SKM-1 treated with dmso at 0.1 percent for 144 hours (cell line): ENCODE results near the gene DRICH1.
"Not testable (repeated sequence)": the region's sequence is repeated elsewhere in the genome, so short reads cannot be mapped to it uniquely, and the experiment has no call there.

ENCODE experiments used
- DNase-seq: peaks from one replicate; lab custom pipeline; 2025; ENCODE audit not compliant: unreplicated experiment; lab: John Stamatoyannopoulos, UW

DRICH1 gene, protein sequence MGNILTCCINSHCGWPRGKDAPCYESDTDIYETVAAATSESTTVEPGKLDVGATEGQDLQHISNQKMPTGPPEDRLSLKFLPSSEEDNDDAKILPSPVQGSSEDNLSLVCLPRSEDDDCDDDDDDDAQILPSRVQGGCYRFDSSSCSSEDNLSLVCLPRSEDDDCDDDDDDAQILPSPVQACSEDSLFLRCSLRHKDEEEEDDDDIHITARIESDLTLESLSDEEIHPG

DNA sequence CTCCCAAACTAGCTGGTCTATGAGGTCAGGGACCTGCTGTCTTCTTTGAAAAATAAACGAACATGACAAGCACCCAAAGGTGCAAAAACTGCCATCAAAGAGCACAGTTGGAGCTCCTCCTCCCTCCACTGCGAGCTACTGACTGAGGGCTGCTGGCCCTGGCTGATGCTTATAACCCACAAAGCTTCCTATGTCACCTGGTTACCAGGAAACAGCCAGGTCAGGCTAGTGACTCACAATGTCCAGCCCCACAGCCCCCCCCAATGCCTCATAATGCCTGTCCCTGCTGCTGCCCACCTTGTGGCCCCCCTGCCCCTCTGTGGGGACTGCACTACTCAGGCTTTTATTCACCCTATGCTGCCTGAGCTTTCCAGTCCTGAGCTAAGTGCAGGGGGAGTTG is at the start of gene DRICH1:
TSS of gene DRICH1 (minus strand) at position 144 of the 400 bp plus-strand sequence. CDS start 298 bp downstream, outside the sequence.
- no peak for DNase-seq

DNA sequence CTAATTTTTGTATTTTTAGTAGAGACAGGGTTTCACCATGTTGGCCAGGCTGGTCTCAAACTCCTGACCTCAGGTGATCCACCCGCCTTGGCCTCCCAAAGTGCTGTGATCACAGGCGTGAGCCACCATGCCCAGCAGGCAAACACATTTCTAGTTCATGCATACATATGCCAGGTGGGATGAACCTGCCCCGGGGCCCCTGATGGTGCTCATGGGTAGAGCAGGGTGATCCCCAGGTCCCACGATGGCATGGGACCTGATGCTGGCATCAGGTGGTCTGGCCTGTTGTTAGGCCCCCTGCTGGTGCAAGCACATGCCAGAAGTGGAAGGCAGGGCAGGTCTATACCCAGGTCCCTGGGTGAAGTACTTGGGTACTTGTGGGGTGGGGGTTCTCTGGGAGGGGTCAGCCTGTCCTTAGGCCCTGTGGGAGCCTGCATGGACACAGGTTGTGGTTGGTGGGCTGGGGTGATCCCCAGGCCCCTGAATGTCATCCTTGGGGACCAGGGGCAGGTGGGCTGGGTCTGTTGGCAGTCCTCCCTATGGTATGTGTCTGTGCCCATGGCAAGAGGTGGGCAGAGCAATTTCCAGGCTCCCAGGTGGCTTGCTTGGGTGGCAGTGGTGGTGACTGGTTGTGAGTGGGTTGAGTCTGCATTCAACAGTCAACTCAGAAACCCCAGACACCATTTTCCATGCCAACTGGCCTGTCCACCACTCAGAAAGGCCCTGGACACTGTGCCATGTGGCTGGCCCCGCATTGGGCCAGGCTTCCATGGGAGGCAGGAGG is 49.1 kb upstream of the DRICH1 start:
- DNase-seq = no peak

DNA sequence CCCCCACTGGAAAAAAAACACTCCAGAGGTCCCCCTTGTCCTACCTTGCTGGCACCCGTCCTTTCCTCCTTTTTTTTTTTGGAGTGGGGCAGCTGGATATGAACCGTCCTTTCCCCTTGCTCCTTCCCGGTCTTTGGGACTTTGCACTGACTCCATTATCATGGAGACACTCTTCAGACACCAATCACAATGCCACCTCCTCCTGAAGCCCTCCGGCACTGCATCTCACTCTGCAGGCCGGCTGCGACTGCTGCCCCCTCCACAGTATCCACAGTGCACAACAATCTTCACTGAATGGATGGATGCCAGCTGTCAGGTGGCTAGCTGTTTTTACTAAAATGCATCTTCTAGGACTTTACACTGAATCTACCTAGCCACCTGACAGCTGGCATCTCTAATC is 46.0 kb upstream of the DRICH1 start:
- no peak for DNase-seq

DNA sequence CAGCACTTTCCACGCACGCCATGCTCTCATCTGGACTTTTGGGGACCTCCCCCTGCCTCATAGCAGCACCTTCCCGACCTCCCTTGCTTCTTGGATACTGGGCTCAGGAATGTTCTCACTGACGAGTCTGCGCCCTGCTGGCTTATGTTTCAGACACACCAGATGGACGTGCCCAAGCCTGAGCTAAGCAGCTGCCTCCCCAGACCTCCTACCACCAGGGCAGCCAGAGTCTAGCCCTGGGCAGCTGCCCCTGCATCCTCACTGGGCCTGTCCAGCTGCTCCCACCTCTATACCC is 45.5 kb upstream of the DRICH1 start:
- DNase-seq = no peak

GRCh38 chr22:23676841-23677700 is 45.0 kb upstream of the DRICH1 start:
- not testable (repeated sequence) for DNase-seq

GRCh38 chr22:23675502-23676415 is 43.6 kb upstream of the DRICH1 start:
- DNase-seq = peak; percentile 4

- not testable (repeated sequence) for DNase-seq
These were observed 42.9 kb upstream of the DRICH1 start for GRCh38 chr22:23674886-23675501.

DNA sequence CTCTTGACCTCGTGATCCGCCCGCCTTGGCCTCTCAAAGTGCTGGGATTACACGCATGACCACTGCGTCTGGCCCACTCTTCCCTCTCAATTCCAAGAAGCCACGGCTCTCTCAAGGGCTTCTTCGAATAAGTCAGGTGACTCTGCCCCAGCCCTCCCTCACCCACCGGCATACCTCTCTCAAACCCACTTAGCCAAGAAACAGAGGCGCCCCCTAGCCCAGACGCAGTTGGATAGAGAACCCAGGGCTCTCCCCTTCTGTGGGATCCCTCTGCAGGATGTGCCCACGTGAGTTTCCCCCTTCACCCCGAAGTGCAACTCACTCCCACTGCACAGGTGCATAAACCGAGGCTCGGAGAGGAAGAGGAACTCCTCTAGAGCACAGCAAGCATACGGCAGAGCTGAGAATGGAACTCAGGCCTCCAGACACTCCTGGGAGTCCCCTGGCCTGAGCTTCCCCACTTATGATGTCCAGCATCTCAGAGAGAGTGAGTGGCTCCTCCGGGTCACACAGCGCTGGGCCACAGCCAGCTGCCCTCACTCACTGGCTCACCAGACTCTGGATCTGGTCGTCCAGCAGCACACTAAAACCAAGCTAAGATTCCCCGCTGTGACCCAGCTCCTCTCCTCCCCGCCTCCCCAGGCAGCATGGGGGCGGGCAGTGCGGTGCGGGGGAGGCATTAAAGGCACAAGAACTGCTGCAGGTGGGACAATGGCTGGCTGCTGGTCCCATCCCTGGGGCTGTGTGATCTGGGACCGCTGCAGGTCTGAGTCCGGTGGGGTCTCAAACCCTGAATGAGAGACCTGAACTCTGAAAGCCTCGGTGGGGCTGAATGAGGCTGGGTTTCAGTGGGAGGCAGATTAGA is 41.9 kb upstream of the DRICH1 start:
- DNase-seq = no peak

GRCh38 chr22:23673050-23673620 is 41.0 kb upstream of the DRICH1 start:
- no peak for DNase-seq

DNA sequence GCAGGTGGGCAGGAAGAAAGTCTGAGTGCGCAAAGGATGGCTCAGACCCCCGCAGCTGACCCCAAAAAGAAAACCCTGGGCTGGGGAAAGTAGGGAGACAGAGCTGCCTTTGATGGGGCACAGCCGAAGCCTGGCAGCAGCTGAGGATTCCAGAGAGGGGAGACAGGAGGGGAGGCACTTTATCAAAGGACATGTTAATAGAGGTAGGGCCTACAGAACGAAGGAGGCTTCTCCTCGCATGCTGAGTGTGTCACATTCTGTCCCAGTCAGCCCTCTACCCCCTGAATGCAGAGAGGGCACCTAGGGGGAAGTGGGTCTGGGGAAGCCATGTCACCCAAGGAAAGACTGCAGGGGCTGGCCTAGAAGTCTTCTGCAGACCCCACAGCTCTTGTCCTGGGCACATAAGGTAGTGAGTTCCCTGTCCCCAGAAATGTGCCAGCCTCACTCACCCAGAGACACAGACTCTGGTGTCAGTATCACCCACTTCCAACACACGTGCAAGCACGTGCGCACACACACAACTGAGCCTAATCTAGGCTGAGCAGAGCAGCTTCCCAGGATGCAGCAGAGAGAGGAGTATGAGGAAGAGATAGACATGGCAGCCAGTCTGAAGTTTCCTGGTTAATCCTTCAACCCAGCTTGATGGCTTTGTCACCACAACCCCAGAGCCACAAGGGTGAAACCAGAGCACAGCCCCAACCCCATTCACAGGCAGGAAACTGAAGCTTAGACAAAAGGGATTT is 40.4 kb upstream of the DRICH1 start:
- DNase-seq = not testable (repeated sequence)

DNA sequence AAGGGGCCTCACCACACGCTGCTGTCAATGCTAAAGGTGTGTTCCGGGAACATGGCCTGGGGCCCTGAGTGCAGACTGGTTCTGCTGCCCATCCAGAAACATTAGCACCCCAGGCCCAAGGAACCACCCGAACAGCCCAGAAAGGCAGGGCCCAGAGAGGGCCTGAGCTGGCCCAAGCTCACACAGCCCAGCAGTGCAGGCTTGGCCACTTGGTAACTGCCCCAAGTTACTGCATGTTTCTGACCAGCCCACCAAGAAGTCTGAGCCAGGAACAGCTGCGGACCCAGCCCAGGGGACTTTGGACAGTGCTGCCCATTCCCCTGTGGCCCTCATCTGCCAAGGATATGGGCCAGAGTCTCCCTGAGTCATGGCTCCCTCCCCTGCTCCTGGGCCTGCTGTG is 39.3 kb upstream of the DRICH1 start:
- DNase-seq = not testable (repeated sequence)

GRCh38 chr22:23670378-23671295 is 38.5 kb upstream of the DRICH1 start:
- no peak for DNase-seq

DNA sequence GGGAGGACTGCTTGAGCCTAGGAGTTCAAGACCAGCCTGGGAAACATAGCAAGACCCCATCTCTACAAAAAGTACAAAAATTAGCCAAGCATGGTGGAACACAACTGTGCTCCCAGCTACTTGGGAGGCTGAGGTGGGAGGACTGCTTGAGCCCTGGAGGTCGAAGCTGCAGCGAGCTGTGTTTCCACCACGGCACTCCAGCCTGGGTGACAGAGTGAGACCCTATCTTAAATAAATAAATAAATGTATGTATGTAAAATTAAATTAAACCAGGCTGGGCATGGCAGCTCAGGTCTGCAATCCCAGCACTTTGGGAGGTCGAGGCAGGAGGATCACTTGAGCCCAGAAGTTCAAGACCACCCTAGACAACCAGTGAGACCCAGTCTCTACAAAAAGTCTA is 28.3 kb upstream of the DRICH1 start:
- DNase-seq = not testable (repeated sequence)

GRCh38 chr22:23657727-23658126 is 25.6 kb upstream of the DRICH1 start:
- no peak for DNase-seq

DNA sequence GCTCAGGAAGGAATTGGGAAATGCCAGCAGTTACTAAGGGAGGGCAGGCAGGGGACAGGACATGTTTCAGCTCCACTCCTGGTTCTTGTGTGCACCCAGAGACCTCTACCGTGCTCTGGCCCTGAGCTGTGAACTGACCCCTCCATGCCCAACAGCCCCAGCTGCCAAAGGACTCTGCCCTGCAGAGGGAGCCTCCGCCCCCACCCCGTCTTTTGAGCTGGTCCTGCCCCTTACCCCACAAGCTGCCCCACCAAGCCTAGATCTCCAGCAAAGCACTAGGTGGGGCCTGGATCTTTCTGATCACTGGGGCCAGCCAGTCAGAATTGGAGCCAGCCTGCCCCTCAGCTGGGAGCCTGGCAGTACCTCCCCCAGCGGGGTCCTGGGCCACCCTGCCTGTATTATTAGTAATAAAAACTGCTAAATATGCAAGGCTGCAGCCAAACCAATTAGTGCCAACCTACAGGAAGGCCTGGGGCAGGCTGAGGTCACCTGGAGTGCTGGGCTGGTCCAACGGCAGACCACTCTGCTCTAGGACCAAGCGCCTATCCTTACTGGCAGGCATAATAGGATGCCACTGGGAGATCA is 23.9 kb upstream of the DRICH1 start:
- DNase-seq = no peak

DNA sequence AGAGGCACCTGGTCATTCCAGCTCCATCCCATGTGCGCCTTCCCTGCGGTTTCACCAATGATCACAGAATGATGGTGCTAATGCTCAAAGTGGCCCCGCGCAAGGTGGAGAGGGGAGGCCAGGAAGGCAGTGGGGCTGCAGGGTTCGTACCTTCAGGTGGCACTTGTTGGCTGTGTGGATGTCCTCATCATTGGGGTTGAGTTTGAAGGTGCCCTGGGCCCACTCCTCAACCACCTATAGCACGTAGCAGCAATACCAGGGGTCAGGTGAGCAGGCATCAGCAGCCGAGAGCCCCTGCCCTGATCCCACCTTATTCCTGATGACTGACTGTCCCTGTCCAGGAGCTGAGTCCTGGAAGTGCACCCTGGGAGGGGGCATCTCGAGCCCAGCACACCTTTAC is 20.6 kb upstream of the DRICH1 start:
- DNase-seq = no peak

DNA sequence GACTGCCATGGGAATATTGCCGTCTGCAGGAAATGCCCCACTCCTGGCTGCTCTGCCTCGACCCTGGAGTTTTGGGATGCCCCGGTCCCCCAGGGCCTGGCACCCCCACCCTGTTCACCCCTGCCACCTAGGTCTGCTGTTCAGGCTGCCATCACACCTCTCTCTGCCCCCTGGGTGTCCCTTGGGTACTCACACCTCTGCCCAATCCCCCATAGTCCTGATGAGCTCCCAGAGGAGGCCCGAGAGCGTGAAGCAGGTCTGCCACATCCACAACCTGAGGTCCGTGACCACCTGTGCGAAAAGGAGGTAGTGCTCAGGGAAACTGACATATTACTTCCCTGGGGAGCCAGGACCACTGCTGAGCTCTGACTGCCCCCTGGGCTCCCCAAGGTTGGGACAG is 20.2 kb upstream of the DRICH1 start:
- no peak for DNase-seq
